GM23338 (cell line): ENCODE measurements around the gene YAP1. TPM values are rescaled to one million over a fixed set of nuclear protein-coding genes. Genes with fewer than 3 reads are reported as not detected.

Experiments used
- ATAC-seq: fragments of 200-7000 bp; cut with Tn5 transposase; 3 replicates; pipeline ENCODE4 v1.9.1; 2020
- DNase-seq: peaks from one replicate; pipeline ENCODE4 v3.0.0-alpha.2; 2015; ENCODE audit warnings: low spot score
- H2AFZ ChIP-seq: fragments of 200-600 bp; sonication (generic); 2 replicates; pipeline ENCODE4 v1.8.0; 2016; ENCODE audit warnings: antibody characterized with exemption, mild to moderate bottlenecking, moderate library complexity
- H3F3A ChIP-seq: fragments of 200-600 bp; sonication (generic); replicated peaks from 2 replicates; pipeline ENCODE4 v1.8.0; 2017; ENCODE audit warnings: antibody characterized with exemption, mixed run types, low read depth
- H3K27ac ChIP-seq: fragments of 200-600 bp; sonication (generic); 2 replicates; pipeline ENCODE4 v1.6.1; 2016; ENCODE audit warnings: low read depth
- H3K27me3 ChIP-seq: fragments of 200-600 bp; sonication (generic); 2 replicates; pipeline ENCODE4 v1.8.0; 2016; ENCODE audit warnings: mild to moderate bottlenecking, mixed run types, moderate library complexity; ENCODE audit not compliant: insufficient read depth
- H3K36me3 ChIP-seq: fragments of 200-600 bp; sonication (generic); 2 replicates; pipeline ENCODE4 v1.8.0; 2016; ENCODE audit warnings: mild to moderate bottlenecking; ENCODE audit not compliant: insufficient read depth
- H3K4me1 ChIP-seq: fragments of 200-600 bp; sonication (generic); 2 replicates; pipeline ENCODE4 v1.8.0; 2016; ENCODE audit warnings: mild to moderate bottlenecking, moderate library complexity; ENCODE audit not compliant: insufficient read depth
- H3K4me2 ChIP-seq: fragments of 200-600 bp; sonication (generic); 2 replicates; pipeline ENCODE4 v1.7.1; 2017; ENCODE audit warnings: mixed run types
- H3K4me3 ChIP-seq: fragments of 200-600 bp; sonication (generic); 2 replicates; pipeline ENCODE4 v1.6.1; 2016; ENCODE audit warnings: mixed run types
- H3K79me2 ChIP-seq: fragments of 200-600 bp; sonication (generic); replicated peaks from 2 replicates; pipeline ENCODE4 v1.8.0; 2017; ENCODE audit warnings: mild to moderate bottlenecking; ENCODE audit not compliant: insufficient read depth
- H3K9me2 ChIP-seq: fragments of 200-600 bp; sonication (generic); 2 replicates; pipeline ENCODE4 v1.8.0; 2017; ENCODE audit not compliant: insufficient read depth
- H4K20me1 ChIP-seq: fragments of 200-600 bp; sonication (generic); replicated peaks from 2 replicates; pipeline ENCODE4 v1.8.0; 2017; ENCODE audit warnings: mild to moderate bottlenecking; ENCODE audit not compliant: insufficient read depth
- H3K27ac Mint-ChIP-seq: 2 replicates; pipeline ENCODE4 v1.8.0; 2020; ENCODE audit warnings: inconsistent platforms, mild to moderate bottlenecking, moderate library complexity, mixed read lengths
- H3K27me3 Mint-ChIP-seq: 3 replicates; pipeline ENCODE4 v1.8.0; 2022; ENCODE audit warnings: low read depth, mild to moderate bottlenecking, moderate library complexity, mixed read lengths, inconsistent platforms; ENCODE audit not compliant: insufficient read depth, poor library complexity
- H3K36me3 Mint-ChIP-seq: 3 replicates; pipeline ENCODE4 v1.8.0; 2021; ENCODE audit warnings: low read depth, mild to moderate bottlenecking, inconsistent platforms, moderate library complexity, mixed read lengths
- H3K4me1 Mint-ChIP-seq: 3 replicates; pipeline ENCODE4 v1.8.0; 2020; ENCODE audit warnings: mild to moderate bottlenecking, inconsistent platforms, mixed read lengths
- H3K4me3 Mint-ChIP-seq: 3 replicates; pipeline ENCODE4 v1.8.0; 2021; ENCODE audit warnings: moderate library complexity, mild to moderate bottlenecking, inconsistent platforms, mixed read lengths
- H3K9me3 Mint-ChIP-seq: 3 replicates; pipeline ENCODE4 v1.8.0; 2020; ENCODE audit warnings: moderate library complexity, mild to moderate bottlenecking, inconsistent platforms, mixed read lengths
- CREB1 ChIP-seq: fragments of 250-450 bp; sonication (Bioruptor Pico); IDR thresholded peaks from 2 replicates; pipeline ENCODE4 v1.5.0; 2020; ENCODE audit warnings: low read depth, mild to moderate bottlenecking, moderate library complexity
- EZH2 ChIP-seq: fragments of 200-600 bp; sonication (generic); IDR thresholded peaks from one replicate; pipeline ENCODE4 v1.8.0; 2017; ENCODE audit warnings: antibody characterized with exemption, mild to moderate bottlenecking, low read depth; ENCODE audit not compliant: unreplicated experiment
- EZH2phosphoT487 ChIP-seq: fragments of 200-600 bp; sonication (generic); IDR thresholded peaks from one replicate; pipeline ENCODE4 v1.8.1; 2018; ENCODE audit warnings: antibody characterized with exemption; ENCODE audit not compliant: unreplicated experiment
- JUNB ChIP-seq: IDR thresholded peaks from one replicate; pipeline ENCODE4 v1.6.1; 2016; ENCODE audit warnings: antibody characterized with exemption; ENCODE audit not compliant: unreplicated experiment
- NANOG ChIP-seq: IDR thresholded peaks from 2 replicates; pipeline ENCODE4 v1.6.1; 2016; ENCODE audit warnings: antibody characterized with exemption, borderline replicate concordance
- POLR2AphosphoS5 ChIP-seq: IDR thresholded peaks from 2 replicates; pipeline ENCODE4 v1.6.1; 2016; ENCODE audit warnings: antibody characterized with exemption, low read depth
- STAT1 ChIP-seq: IDR thresholded peaks from one replicate; pipeline ENCODE4 v1.6.1; 2016; ENCODE audit warnings: antibody characterized with exemption; ENCODE audit not compliant: unreplicated experiment
- ZNF114 ChIP-seq: fragments of 250-450 bp; sonication (Bioruptor Pico); IDR thresholded peaks from 2 replicates; pipeline ENCODE4 v1.5.0; 2020; ENCODE audit warnings: mild to moderate bottlenecking, moderate library complexity
- ZNF331 ChIP-seq: fragments of 250-450 bp; sonication (Bioruptor Pico); IDR thresholded peaks from 2 replicates; pipeline ENCODE4 v1.5.0; 2020; ENCODE audit warnings: low read depth, mild to moderate bottlenecking, moderate library complexity
- polyA plus RNA-seq: library from polyadenylated mRNA; unstranded; fragments of >200 nt; fragmentation: Nextera tagmentation; extraction: Ambion mirVana; gene quantifications from 2 replicates; pipeline ENCODE4 v1.2.1, GENCODE V29; 2016
- total RNA-seq: library from RNA; depleted of rRNA; stranded (reverse); fragments of >200 nt; shearing (Covaris generic); gene quantifications from 2 replicates; pipeline ENCODE4 v1.2.3, GENCODE V29; 2014
- TF ChIP-seq, protein P1 (sequence below): IDR thresholded peaks from 2 replicates; pipeline ENCODE4 v1.6.1; 2016; ENCODE audit warnings: antibody characterized with exemption
- TF ChIP-seq, protein P2 (sequence below), 2 experiments: fragments of 200-600 bp in 1 of 2; sonication (generic) in 1 of 2; conservative IDR thresholded peaks; 2 replicates each; pipeline versions ENCODE4 v1.5.1 to v1.6.1; 2016 to 2017; ENCODE audit warnings: antibody characterized with exemption in 2 of 2, low read depth in 2 of 2, mild to moderate bottlenecking in 2 of 2, moderate library complexity in 1 of 2
- TF ChIP-seq, protein P3 (sequence below): fragments of 250-450 bp; sonication (Bioruptor Pico); IDR thresholded peaks from 2 replicates; pipeline ENCODE4 v1.5.0; 2020; ENCODE audit warnings: mild to moderate bottlenecking, moderate library complexity
- TF ChIP-seq, protein P4 (sequence below): IDR thresholded peaks from one replicate; pipeline ENCODE4 v1.6.1; 2018; ENCODE audit warnings: antibody characterized with exemption; ENCODE audit not compliant: unreplicated experiment

YAP1 gene
- total and polyA plus RNA-seq, 2 experiments from 2014 or later = 17.2 to 155 TPM

GRCh38 chr11:102199673-102200072, 89.4 kb downstream of the YAP1 start:
- peaks cover 4% of the 10 kb centered on the region for H3K27me3 Mint-ChIP-seq
- H3K9me3 Mint-ChIP-seq = peaks cover 11% of the 10 kb centered on the region
- H3K4me3 Mint-ChIP-seq = no peak overlapping the region
- no peak for TF ChIP-seq NANOG
- TF ChIP-seq, protein P1, sequence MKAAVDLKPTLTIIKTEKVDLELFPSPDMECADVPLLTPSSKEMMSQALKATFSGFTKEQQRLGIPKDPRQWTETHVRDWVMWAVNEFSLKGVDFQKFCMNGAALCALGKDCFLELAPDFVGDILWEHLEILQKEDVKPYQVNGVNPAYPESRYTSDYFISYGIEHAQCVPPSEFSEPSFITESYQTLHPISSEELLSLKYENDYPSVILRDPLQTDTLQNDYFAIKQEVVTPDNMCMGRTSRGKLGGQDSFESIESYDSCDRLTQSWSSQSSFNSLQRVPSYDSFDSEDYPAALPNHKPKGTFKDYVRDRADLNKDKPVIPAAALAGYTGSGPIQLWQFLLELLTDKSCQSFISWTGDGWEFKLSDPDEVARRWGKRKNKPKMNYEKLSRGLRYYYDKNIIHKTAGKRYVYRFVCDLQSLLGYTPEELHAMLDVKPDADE = no peak
- TF ChIP-seq ZNF331 = no peak
- no peak for TF ChIP-seq CREB1
- no peak for TF ChIP-seq JUNB
- TF ChIP-seq, protein P2, sequence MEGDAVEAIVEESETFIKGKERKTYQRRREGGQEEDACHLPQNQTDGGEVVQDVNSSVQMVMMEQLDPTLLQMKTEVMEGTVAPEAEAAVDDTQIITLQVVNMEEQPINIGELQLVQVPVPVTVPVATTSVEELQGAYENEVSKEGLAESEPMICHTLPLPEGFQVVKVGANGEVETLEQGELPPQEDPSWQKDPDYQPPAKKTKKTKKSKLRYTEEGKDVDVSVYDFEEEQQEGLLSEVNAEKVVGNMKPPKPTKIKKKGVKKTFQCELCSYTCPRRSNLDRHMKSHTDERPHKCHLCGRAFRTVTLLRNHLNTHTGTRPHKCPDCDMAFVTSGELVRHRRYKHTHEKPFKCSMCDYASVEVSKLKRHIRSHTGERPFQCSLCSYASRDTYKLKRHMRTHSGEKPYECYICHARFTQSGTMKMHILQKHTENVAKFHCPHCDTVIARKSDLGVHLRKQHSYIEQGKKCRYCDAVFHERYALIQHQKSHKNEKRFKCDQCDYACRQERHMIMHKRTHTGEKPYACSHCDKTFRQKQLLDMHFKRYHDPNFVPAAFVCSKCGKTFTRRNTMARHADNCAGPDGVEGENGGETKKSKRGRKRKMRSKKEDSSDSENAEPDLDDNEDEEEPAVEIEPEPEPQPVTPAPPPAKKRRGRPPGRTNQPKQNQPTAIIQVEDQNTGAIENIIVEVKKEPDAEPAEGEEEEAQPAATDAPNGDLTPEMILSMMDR (conservative IDR thresholded peaks at IDR 0.05; ENCODE audit: low read depth in 2 of 2) = no peak
- TF ChIP-seq EZH2phosphoT487 = no peak
- no peak for TF ChIP-seq STAT1
- TF ChIP-seq, protein P3, sequence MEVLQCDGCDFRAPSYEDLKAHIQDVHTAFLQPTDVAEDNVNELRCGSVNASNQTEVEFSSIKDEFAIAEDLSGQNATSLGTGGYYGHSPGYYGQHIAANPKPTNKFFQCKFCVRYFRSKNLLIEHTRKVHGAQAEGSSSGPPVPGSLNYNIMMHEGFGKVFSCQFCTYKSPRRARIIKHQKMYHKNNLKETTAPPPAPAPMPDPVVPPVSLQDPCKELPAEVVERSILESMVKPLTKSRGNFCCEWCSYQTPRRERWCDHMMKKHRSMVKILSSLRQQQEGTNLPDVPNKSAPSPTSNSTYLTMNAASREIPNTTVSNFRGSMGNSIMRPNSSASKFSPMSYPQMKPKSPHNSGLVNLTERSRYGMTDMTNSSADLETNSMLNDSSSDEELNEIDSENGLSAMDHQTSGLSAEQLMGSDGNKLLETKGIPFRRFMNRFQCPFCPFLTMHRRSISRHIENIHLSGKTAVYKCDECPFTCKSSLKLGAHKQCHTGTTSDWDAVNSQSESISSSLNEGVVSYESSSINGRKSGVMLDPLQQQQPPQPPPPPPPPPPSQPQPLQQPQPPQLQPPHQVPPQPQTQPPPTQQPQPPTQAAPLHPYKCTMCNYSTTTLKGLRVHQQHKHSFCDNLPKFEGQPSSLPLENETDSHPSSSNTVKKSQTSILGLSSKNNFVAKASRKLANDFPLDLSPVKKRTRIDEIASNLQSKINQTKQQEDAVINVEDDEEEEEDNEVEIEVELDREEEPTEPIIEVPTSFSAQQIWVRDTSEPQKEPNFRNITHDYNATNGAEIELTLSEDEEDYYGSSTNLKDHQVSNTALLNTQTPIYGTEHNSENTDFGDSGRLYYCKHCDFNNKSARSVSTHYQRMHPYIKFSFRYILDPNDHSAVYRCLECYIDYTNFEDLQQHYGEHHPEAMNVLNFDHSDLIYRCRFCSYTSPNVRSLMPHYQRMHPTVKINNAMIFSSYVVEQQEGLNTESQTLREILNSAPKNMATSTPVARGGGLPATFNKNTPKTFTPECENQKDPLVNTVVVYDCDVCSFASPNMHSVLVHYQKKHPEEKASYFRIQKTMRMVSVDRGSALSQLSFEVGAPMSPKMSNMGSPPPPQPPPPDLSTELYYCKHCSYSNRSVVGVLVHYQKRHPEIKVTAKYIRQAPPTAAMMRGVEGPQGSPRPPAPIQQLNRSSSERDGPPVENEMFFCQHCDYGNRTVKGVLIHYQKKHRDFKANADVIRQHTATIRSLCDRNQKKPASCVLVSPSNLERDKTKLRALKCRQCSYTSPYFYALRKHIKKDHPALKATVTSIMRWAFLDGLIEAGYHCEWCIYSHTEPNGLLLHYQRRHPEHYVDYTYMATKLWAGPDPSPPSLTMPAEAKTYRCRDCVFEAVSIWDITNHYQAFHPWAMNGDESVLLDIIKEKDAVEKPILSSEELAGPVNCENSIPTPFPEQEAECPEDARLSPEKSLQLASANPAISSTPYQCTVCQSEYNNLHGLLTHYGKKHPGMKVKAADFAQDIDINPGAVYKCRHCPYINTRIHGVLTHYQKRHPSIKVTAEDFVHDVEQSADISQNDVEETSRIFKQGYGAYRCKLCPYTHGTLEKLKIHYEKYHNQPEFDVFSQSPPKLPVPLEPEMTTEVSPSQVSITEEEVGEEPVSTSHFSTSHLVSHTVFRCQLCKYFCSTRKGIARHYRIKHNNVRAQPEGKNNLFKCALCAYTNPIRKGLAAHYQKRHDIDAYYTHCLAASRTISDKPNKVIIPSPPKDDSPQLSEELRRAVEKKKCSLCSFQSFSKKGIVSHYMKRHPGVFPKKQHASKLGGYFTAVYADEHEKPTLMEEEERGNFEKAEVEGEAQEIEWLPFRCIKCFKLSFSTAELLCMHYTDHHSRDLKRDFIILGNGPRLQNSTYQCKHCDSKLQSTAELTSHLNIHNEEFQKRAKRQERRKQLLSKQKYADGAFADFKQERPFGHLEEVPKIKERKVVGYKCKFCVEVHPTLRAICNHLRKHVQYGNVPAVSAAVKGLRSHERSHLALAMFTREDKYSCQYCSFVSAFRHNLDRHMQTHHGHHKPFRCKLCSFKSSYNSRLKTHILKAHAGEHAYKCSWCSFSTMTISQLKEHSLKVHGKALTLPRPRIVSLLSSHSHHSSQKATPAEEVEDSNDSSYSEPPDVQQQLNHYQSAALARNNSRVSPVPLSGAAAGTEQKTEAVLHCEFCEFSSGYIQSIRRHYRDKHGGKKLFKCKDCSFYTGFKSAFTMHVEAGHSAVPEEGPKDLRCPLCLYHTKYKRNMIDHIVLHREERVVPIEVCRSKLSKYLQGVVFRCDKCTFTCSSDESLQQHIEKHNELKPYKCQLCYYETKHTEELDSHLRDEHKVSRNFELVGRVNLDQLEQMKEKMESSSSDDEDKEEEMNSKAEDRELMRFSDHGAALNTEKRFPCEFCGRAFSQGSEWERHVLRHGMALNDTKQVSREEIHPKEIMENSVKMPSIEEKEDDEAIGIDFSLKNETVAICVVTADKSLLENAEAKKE (CRISPR knock-in tag) = no peak
- TF ChIP-seq POLR2AphosphoS5 = no peak
- TF ChIP-seq, protein P4, sequence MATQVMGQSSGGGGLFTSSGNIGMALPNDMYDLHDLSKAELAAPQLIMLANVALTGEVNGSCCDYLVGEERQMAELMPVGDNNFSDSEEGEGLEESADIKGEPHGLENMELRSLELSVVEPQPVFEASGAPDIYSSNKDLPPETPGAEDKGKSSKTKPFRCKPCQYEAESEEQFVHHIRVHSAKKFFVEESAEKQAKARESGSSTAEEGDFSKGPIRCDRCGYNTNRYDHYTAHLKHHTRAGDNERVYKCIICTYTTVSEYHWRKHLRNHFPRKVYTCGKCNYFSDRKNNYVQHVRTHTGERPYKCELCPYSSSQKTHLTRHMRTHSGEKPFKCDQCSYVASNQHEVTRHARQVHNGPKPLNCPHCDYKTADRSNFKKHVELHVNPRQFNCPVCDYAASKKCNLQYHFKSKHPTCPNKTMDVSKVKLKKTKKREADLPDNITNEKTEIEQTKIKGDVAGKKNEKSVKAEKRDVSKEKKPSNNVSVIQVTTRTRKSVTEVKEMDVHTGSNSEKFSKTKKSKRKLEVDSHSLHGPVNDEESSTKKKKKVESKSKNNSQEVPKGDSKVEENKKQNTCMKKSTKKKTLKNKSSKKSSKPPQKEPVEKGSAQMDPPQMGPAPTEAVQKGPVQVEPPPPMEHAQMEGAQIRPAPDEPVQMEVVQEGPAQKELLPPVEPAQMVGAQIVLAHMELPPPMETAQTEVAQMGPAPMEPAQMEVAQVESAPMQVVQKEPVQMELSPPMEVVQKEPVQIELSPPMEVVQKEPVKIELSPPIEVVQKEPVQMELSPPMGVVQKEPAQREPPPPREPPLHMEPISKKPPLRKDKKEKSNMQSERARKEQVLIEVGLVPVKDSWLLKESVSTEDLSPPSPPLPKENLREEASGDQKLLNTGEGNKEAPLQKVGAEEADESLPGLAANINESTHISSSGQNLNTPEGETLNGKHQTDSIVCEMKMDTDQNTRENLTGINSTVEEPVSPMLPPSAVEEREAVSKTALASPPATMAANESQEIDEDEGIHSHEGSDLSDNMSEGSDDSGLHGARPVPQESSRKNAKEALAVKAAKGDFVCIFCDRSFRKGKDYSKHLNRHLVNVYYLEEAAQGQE = no peak
- TF ChIP-seq EZH2 = no peak
- TF ChIP-seq ZNF114 (CRISPR knock-in tag) = no peak
- Histone ChIP-seq H2AFZ (no peak overlapping the region), H4K20me1 (no peaks in the 10 kb centered on the region), H3K27me3 (no peaks in the 10 kb centered on the region), H3K4me3 (no peak overlapping the region), H3K4me1 (peaks cover 75% of the 10 kb centered on the region), H3K27ac (no peak overlapping the region), H3K36me3 (no peaks in the 10 kb centered on the region), H3F3A (0 out of 2 replicates have a peak, but pooled peaks cover 4% of the 10 kb centered on the region), H3K4me2 (0 out of 2 replicates have a peak overlapping the region, but pooled peaks have one; percentile 36), H3K9me2 (no peaks in the 10 kb centered on the region), H3K79me2 (peaks cover 43% of the 10 kb centered on the region)
- ATAC-seq (no peak), DNase-seq (no peak)
- no peak overlapping the region for H3K27ac Mint-ChIP-seq
- H3K4me1 Mint-ChIP-seq = peaks cover 75% of the 10 kb centered on the region
- peaks cover 15% of the 10 kb centered on the region for H3K36me3 Mint-ChIP-seq
